Right renal cortex interstitium (tissue), 3 donors: ENCODE data around the gene STX10. TPM values are rescaled to one million over a fixed set of nuclear protein-coding genes. Genes with fewer than 3 reads are reported as not detected.

Source experiments
- DNase-seq, 3 donors: peaks; one replicate each; pipeline ENCODE4 v3.0.0-alpha.2; 2013; ENCODE audit warnings: low read depth in 3 of 3, low spot score in 2 of 3
- polyA plus RNA-seq, 3 donors: library from polyadenylated mRNA; unstranded; fragments of 120-200 nt; gene quantifications; one replicate each; pipeline ENCODE4 v1.2.1, GENCODE V29; 2013; ENCODE audit not compliant: insufficient read length in 3 of 3

Gene STX10
- polyA plus RNA-seq, 3 donors: 53.4 to 61.6 (median 59.8) TPM

GRCh38 chr19:13122275-13122878, 27.8 kb downstream of the STX10 start:
- DNase-seq: no peak

- no peak for DNase-seq
Observed at GRCh38 chr19:13121551-13122274, 28.5 kb downstream of the STX10 start.

GRCh38 chr19:13120817-13121216, 29.4 kb downstream of the STX10 start:
- DNase-seq: no peak

GRCh38 chr19:13120031-13120430, 30.1 kb downstream of the STX10 start:
- DNase-seq: no peak

- no peak for DNase-seq
Observed at GRCh38 chr19:13119627-13120026, 30.5 kb downstream of the STX10 start.

GRCh38 chr19:13118424-13119193, 31.6 kb downstream of the STX10 start:
- no peak for DNase-seq

- DNase-seq: peak in 2 of 3 donors; percentile 76 to 77
Observed at GRCh38 chr19:13117772-13118423, 32.3 kb downstream of the STX10 start, which contains the start of gene NACC1. NACC1 (plus strand) TSS chr19:13118264; CDS start chr19:13135208, 16,944 bp downstream.

- DNase-seq: no peak
Observed at GRCh38 chr19:13117176-13117771, 32.9 kb downstream of the STX10 start.

- peak; percentile 73 to 89 (median 80) for DNase-seq
Observed at GRCh38 chr19:13116282-13117175, 33.6 kb downstream of the STX10 start, which contains the start of gene TRMT1. TRMT1 (minus strand) TSS chr19:13116740; CDS start chr19:13116399, 341 bp downstream.

GRCh38 chr19:13115936-13116281, 34.3 kb downstream of the STX10 start:
- no peak for DNase-seq

- DNase-seq: no peak
Observed at GRCh38 chr19:13112555-13112954, 37.6 kb downstream of the STX10 start.

GRCh38 chr19:13110099-13110610, 40.0 kb downstream of the STX10 start:
- no peak for DNase-seq

GRCh38 chr19:13109361-13110098, 40.6 kb downstream of the STX10 start:
- no peak for DNase-seq

- no peak for DNase-seq
Observed at GRCh38 chr19:13104848-13105711, 45.1 kb downstream of the STX10 start.

- DNase-seq: no peak
Observed at GRCh38 chr19:13104360-13104847, 45.8 kb downstream of the STX10 start.

- no peak for DNase-seq
Observed at GRCh38 chr19:13103581-13104359, 46.4 kb downstream of the STX10 start.
